H9 (cell line): Measurements from ENCODE around the gene OSBPL2. TPM values are rescaled to one million over a fixed set of nuclear protein-coding genes. Genes with fewer than 3 reads are reported as not detected.

Experiments
- DNase-seq: peaks from one replicate; pipeline ENCODE4 v3.0.0-alpha.2; 2017
- H2AFZ ChIP-seq: one replicate; pipeline ENCODE4 v1.6.1; 2013; ENCODE audit warnings: mild to moderate bottlenecking, low read length, control low read depth, moderate library complexity
- H2AK5ac ChIP-seq: 2 replicates; pipeline ENCODE4 v1.6.1; 2013; ENCODE audit warnings: low read length, control low read depth, mixed read lengths; ENCODE audit not compliant: insufficient read length
- H2BK120ac ChIP-seq: one replicate; pipeline ENCODE4 v1.6.1; 2013; ENCODE audit warnings: low read depth, mild to moderate bottlenecking, low read length, control low read depth, inconsistent platforms; ENCODE audit not compliant: poor library complexity, severe bottlenecking
- H2BK12ac ChIP-seq: 2 replicates; pipeline ENCODE4 v1.6.1; 2013; ENCODE audit warnings: low read length, control low read depth, mixed read lengths, low read depth; ENCODE audit not compliant: insufficient read length
- H2BK15ac ChIP-seq: 2 replicates; pipeline ENCODE4 v1.6.1; 2013; ENCODE audit warnings: low read depth, low read length, control low read depth
- H2BK20ac ChIP-seq: one replicate; pipeline ENCODE4 v1.6.1; 2013; ENCODE audit warnings: low read depth, mild to moderate bottlenecking, low read length, control low read depth, inconsistent platforms; ENCODE audit not compliant: poor library complexity, severe bottlenecking
- H2BK5ac ChIP-seq: 2 replicates; pipeline ENCODE4 v1.6.1; 2013; ENCODE audit warnings: low read length, control low read depth, mixed read lengths; ENCODE audit not compliant: insufficient read length
- H3K14ac ChIP-seq: 2 replicates; pipeline ENCODE4 v1.6.1; 2013; ENCODE audit warnings: low read length, control low read depth; ENCODE audit not compliant: insufficient read depth
- H3K18ac ChIP-seq: 2 replicates; pipeline ENCODE4 v1.6.1; 2013; ENCODE audit warnings: low read depth, mild to moderate bottlenecking, mixed read lengths, low read length, control low read depth; ENCODE audit not compliant: insufficient read length
- H3K23ac ChIP-seq: 2 replicates; pipeline ENCODE4 v1.6.1; 2013; ENCODE audit warnings: low read length, control low read depth, mixed read lengths, low read depth; ENCODE audit not compliant: insufficient read length
- H3K23me2 ChIP-seq: 2 replicates; pipeline ENCODE4 v1.6.1; 2013; ENCODE audit warnings: low read depth, mild to moderate bottlenecking, mixed read lengths, low read length, control low read depth; ENCODE audit not compliant: insufficient read length, poor library complexity, severe bottlenecking
- H3K27ac ChIP-seq: 2 replicates; pipeline ENCODE4 v1.5.1; 2013; ENCODE audit warnings: low read length, control low read depth, mixed read lengths, low read depth; ENCODE audit not compliant: insufficient read length
- H3K27me3 ChIP-seq: 2 replicates; pipeline ENCODE4 v1.6.1; 2013; ENCODE audit warnings: low read length, control low read depth, inconsistent platforms; ENCODE audit not compliant: insufficient read depth
- H3K4ac ChIP-seq: 2 replicates; pipeline ENCODE4 v1.6.1; 2013; ENCODE audit warnings: low read depth, mild to moderate bottlenecking, control low read depth, inconsistent platforms, low read length, moderate library complexity
- H3K4me1 ChIP-seq: 2 replicates; pipeline ENCODE4 v1.6.1; 2013; ENCODE audit warnings: low read length, control low read depth, inconsistent platforms; ENCODE audit not compliant: insufficient read depth
- H3K4me2 ChIP-seq: 2 replicates; pipeline ENCODE4 v1.6.1; 2013; ENCODE audit warnings: low read length, control low read depth, mixed read lengths; ENCODE audit not compliant: insufficient read length, insufficient read depth
- H3K56ac ChIP-seq: 2 replicates; pipeline ENCODE4 v1.6.1; 2013; ENCODE audit warnings: low read depth, mild to moderate bottlenecking, mixed read lengths, low read length, control low read depth; ENCODE audit not compliant: insufficient read length
- H3K79me1 ChIP-seq: 2 replicates; pipeline ENCODE4 v1.6.1; 2013; ENCODE audit warnings: low read depth, mild to moderate bottlenecking, moderate library complexity, low read length, control low read depth, inconsistent platforms; ENCODE audit not compliant: insufficient read depth, poor library complexity, severe bottlenecking
- H3K79me2 ChIP-seq: 2 replicates; pipeline ENCODE4 v1.6.1; 2013; ENCODE audit warnings: low read length, control low read depth, inconsistent platforms; ENCODE audit not compliant: insufficient read depth
- H3K9ac ChIP-seq: 2 replicates; pipeline ENCODE4 v1.6.1; 2013; ENCODE audit warnings: low read length, control low read depth, mixed read lengths; ENCODE audit not compliant: insufficient read length; ENCODE audit errors: extremely low read depth
- H3K9me3 ChIP-seq: one replicate; pipeline ENCODE4 v1.6.1; 2013; ENCODE audit warnings: low read depth, low read length, inconsistent platforms; ENCODE audit not compliant: control insufficient read depth
- H3T11ph ChIP-seq: one replicate; pipeline ENCODE4 v1.6.1; 2013; ENCODE audit warnings: mild to moderate bottlenecking, low read length, control low read depth, inconsistent platforms
- H4K20me1 ChIP-seq: one replicate; pipeline ENCODE4 v1.6.1; 2013; ENCODE audit not compliant: control insufficient read depth, insufficient read length, insufficient read depth
- H4K5ac ChIP-seq: 2 replicates; pipeline ENCODE4 v1.6.1; 2013; ENCODE audit warnings: low read depth, mild to moderate bottlenecking, mixed read lengths, low read length, control low read depth; ENCODE audit not compliant: insufficient read length
- H4K8ac ChIP-seq: replicated peaks from 2 replicates; pipeline ENCODE4 v1.6.1; 2013; ENCODE audit warnings: low read length, control low read depth, mixed read lengths, low read depth; ENCODE audit not compliant: insufficient read length
- H4K91ac ChIP-seq: 2 replicates; pipeline ENCODE4 v1.6.1; 2013; ENCODE audit warnings: low read depth, mild to moderate bottlenecking, moderate library complexity, mixed read lengths, low read length, control low read depth; ENCODE audit not compliant: insufficient read length
- H3K27ac Mint-ChIP-seq, 3 experiments: 2 replicates in 2 of 3; 3 replicates in 1 of 3; pipeline ENCODE4 v1.8.0; 2020 to 2021; ENCODE audit warnings: mixed read lengths in 3 of 3, mild to moderate bottlenecking in 1 of 3, moderate library complexity in 1 of 3
- H3K27me3 Mint-ChIP-seq: 2 replicates; pipeline ENCODE4 v1.8.0; 2021; ENCODE audit warnings: low read depth, mild to moderate bottlenecking, moderate library complexity, mixed read lengths
- H3K36me3 Mint-ChIP-seq, 3 experiments: 2 replicates in 2 of 3; 3 replicates in 1 of 3; pipeline ENCODE4 v1.8.0; 2020 to 2021; ENCODE audit warnings: low read depth in 3 of 3, mixed read lengths in 3 of 3; ENCODE audit not compliant: insufficient read depth in 1 of 3
- H3K4me1 Mint-ChIP-seq, 2 experiments: 2 replicates each; pipeline ENCODE4 v1.8.0; 2020; ENCODE audit warnings: mixed read lengths in 2 of 2
- H3K4me3 Mint-ChIP-seq, 2 experiments: 2 replicates in 1 of 2; 3 replicates in 1 of 2; pipeline ENCODE4 v1.8.0; 2020 to 2021; ENCODE audit warnings: mild to moderate bottlenecking in 2 of 2, mixed read lengths in 2 of 2, moderate library complexity in 1 of 2
- H3K9me3 Mint-ChIP-seq, 2 experiments: 2 replicates in 1 of 2; 3 replicates in 1 of 2; pipeline ENCODE4 v1.8.0; 2020; ENCODE audit warnings: mild to moderate bottlenecking in 2 of 2, mixed read lengths in 2 of 2, moderate library complexity in 1 of 2
- CTCF ChIP-seq: fragments of 200-600 bp; sonication (generic); conservative IDR thresholded peaks from 3 replicates; pipeline ENCODE4 v1.8.0; 2021; ENCODE audit warnings: antibody characterized with exemption, mild to moderate bottlenecking
- WGBS: extraction: QIAGEN DNeasy Blood & Tissue Kit; methylation state at CpG from one replicate; pipeline ENCODE4 v1.1.7; 2013; ENCODE audit warnings: missing lambda C conversion rate, low lambda C conversion rate, mixed read lengths; ENCODE audit not compliant: insufficient read length; ENCODE audit errors: extremely low coverage; 5-methylcytosine and 5-hydroxymethylcytosine counted together
- total RNA-seq: library from RNA; stranded (reverse); gene quantifications from 2 replicates; pipeline ENCODE4 v1.2.1, GENCODE V29; 2021

The OSBPL2 gene
- total RNA-seq, 1 experiment from 2014 or later = 47.3 TPM

DNA sequence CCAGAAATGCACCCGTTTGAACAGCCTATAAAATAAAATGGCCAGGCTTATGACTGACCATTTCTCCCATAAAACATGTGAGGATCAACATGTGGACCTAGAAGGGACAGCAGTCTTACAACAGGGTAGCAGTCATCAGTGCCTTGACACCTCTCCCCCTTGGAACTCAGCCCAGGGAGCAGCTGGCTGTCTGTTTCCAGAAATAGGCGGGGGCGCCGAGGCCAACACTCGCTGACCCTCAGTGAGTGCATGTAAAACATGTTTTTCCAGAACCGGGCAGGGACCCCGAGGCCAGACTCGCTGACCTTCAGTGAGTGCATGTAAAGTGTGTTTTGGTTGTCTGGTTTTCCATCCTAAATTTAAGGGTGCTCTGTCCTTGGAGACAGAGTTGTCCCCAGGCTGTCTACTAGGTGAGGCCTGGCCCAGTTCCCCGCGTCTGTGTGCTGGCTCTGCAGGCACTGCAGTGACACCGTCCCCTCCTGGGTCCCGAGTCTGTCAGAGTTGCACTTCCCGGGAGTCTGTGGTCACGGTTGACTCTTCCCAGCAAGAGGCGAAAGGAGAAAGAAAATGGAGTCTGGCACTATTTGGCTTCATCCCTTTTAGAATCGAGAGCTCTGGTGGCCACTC is 44.7 kb downstream of the OSBPL2 start:
- DNase-seq = no peak
- Histone ChIP-seq H3K18ac (no peak overlapping the region), H2AK5ac (no peak overlapping the region), H3K23me2 (no peaks in the 10 kb centered on the region), H2BK120ac (no peak overlapping the region), H2BK20ac (no peak overlapping the region), H2BK15ac (no peak overlapping the region), H3K4me2 (no peak overlapping the region), H3K79me2 (no peaks in the 10 kb centered on the region), H4K8ac (no peak overlapping the region), H2AFZ (no peak overlapping the region), H3K27me3 (no peaks in the 10 kb centered on the region), H3K27ac (no peak overlapping the region), H4K91ac (no peak overlapping the region), H3K14ac (no peak overlapping the region), H2BK5ac (no peak overlapping the region), H3K56ac (no peak overlapping the region), H3K9ac (no peak overlapping the region), H3K23ac (no peak overlapping the region), H3K79me1 (no peaks in the 10 kb centered on the region), H3K9me3 (no peaks in the 10 kb centered on the region), H3K4me1 (no peaks in the 10 kb centered on the region), H3T11ph (no peak overlapping the region), H2BK12ac (no peak overlapping the region), H3K4ac (no peak overlapping the region), H4K5ac (no peak overlapping the region), H4K20me1 (no peaks in the 10 kb centered on the region)
- Mint-ChIP-seq H3K4me3 (no peak overlapping the region), H3K4me1 (no peaks in the 10 kb centered on the region), H3K36me3 (peaks cover 15 to 68% (median 64%) of the 10 kb centered on the region in 3 experiments; a peak in 6 of 7 replicates), H3K9me3 (no peaks in the 10 kb centered on the region; a peak in 1 of 5 replicates), H3K27me3 (no peaks in the 10 kb centered on the region), H3K27ac (peak overlapping the region in 1 of 3 experiments; percentile 28; a peak in 2 of 7 replicates)
- no CpG with 5 or more reads among the region's 16 CpGs for WGBS
- no peak for TF ChIP-seq CTCF
